WTC11 (cell line): ENCODE data around the gene ADORA1. TPM values are rescaled to one million over a fixed set of nuclear protein-coding genes. Genes with fewer than 3 reads are reported as not detected.

Experiments
- ATAC-seq: fragments of 200-7000 bp; cut with Tn5 transposase; 2 replicates; pipeline ENCODE4 v1.10.0; 2021; ENCODE audit warnings: mild to moderate bottlenecking, moderate library complexity
- CTCF ChIA-PET: fragments of 300-600 bp; sonication (Branson Sonifier 250); formaldehyde crosslinking; loops from one replicate; lab custom pipeline; 2021; ENCODE audit warnings: antibody characterized with exemption; lab: Charles Lee
- POLR2A ChIA-PET: fragments of 350-600 bp; sonication (Branson Sonifier 250); formaldehyde crosslinking; loops from one replicate; lab custom pipeline; 2021; ENCODE audit warnings: antibody characterized with exemption; lab: Charles Lee
- DNase-seq: peaks from one replicate; pipeline ENCODE4 v3.0.0; 2021; ENCODE audit warnings: low spot score
- H3K27ac Mint-ChIP-seq: 2 replicates; pipeline ENCODE4 v1.8.0; 2021; ENCODE audit warnings: mixed read lengths
- H3K27me3 Mint-ChIP-seq: 2 replicates; pipeline ENCODE4 v1.8.0; 2021; ENCODE audit warnings: low read depth, mild to moderate bottlenecking, moderate library complexity, mixed read lengths
- H3K36me3 Mint-ChIP-seq: 2 replicates; pipeline ENCODE4 v1.8.0; 2021; ENCODE audit warnings: mixed read lengths
- H3K4me1 Mint-ChIP-seq: 2 replicates; pipeline ENCODE4 v1.8.0; 2022; ENCODE audit warnings: mixed read lengths
- H3K4me3 Mint-ChIP-seq: 2 replicates; pipeline ENCODE4 v1.8.0; 2021; ENCODE audit warnings: mild to moderate bottlenecking, moderate library complexity, mixed read lengths
- H3K9me3 Mint-ChIP-seq: 2 replicates; pipeline ENCODE4 v1.8.0; 2021; ENCODE audit warnings: mixed read lengths
- ETV6 ChIP-seq: sonication (generic); formaldehyde crosslinking; IDR thresholded peaks from 2 replicates; pipeline ENCODE4 v1.8.1; 2022; ENCODE audit warnings: mild to moderate bottlenecking, missing genetic modification reagents
- FOXK1 ChIP-seq: sonication (generic); formaldehyde crosslinking; IDR thresholded peaks from 2 replicates; pipeline ENCODE4 v1.8.0; 2022; ENCODE audit warnings: mild to moderate bottlenecking, moderate library complexity, missing genetic modification reagents
- GRHL2 ChIP-seq: fragments of 250-450 bp; sonication (Bioruptor Pico); IDR thresholded peaks from 2 replicates; pipeline ENCODE4 v1.8.0; 2022; ENCODE audit warnings: mild to moderate bottlenecking, moderate library complexity; ENCODE audit not compliant: insufficient replicate concordance, severe bottlenecking
- JUN ChIP-seq: sonication (generic); formaldehyde crosslinking; IDR thresholded peaks from 2 replicates; pipeline ENCODE4 v1.8.0; 2023; ENCODE audit warnings: mild to moderate bottlenecking, missing genetic modification reagents
- KAT7 ChIP-seq: sonication (generic); formaldehyde crosslinking; IDR thresholded peaks from 2 replicates; pipeline ENCODE4 v1.8.1; 2023; ENCODE audit warnings: missing genetic modification reagents, mild to moderate bottlenecking, borderline replicate concordance
- MXD4 ChIP-seq: fragments of 250-450 bp; sonication (Bioruptor Pico); IDR thresholded peaks from 2 replicates; pipeline ENCODE4 v1.8.0; 2021; ENCODE audit warnings: mild to moderate bottlenecking, moderate library complexity, borderline replicate concordance
- MYBL2 ChIP-seq: sonication (generic); formaldehyde crosslinking; IDR thresholded peaks from 2 replicates; pipeline ENCODE4 v1.8.1; 2023; ENCODE audit warnings: mild to moderate bottlenecking, moderate library complexity, missing genetic modification reagents
- TP53 ChIP-seq: sonication (generic); formaldehyde crosslinking; IDR thresholded peaks from 2 replicates; pipeline ENCODE4 v1.8.1; 2023; ENCODE audit warnings: mild to moderate bottlenecking, missing genetic modification reagents
- ZNF219 ChIP-seq: sonication (generic); formaldehyde crosslinking; IDR thresholded peaks from 2 replicates; pipeline ENCODE4 v1.8.0; 2023; ENCODE audit warnings: missing genetic modification reagents, mild to moderate bottlenecking, borderline replicate concordance
- total RNA-seq: library from RNA; stranded (reverse); gene quantifications from 3 replicates; pipeline ENCODE4 v1.2.3, GENCODE V29; 2021
- TF ChIP-seq, protein P1 (sequence below): sonication (generic); formaldehyde crosslinking; IDR thresholded peaks from 2 replicates; pipeline ENCODE4 v1.8.0; 2023; ENCODE audit warnings: mild to moderate bottlenecking, missing genetic modification reagents
- TF ChIP-seq, protein P2 (sequence below): sonication (generic); formaldehyde crosslinking; IDR thresholded peaks from 2 replicates; pipeline ENCODE4 v1.8.0; 2022; ENCODE audit warnings: mild to moderate bottlenecking, missing genetic modification reagents
- TF ChIP-seq, protein P3 (sequence below): fragments of 250-450 bp; sonication (Bioruptor Pico); IDR thresholded peaks from 2 replicates; pipeline ENCODE4 v1.9.0; 2021; ENCODE audit warnings: mild to moderate bottlenecking, borderline replicate concordance
- TF ChIP-seq, protein P4 (sequence below): fragments of 250-450 bp; sonication (Bioruptor Pico); conservative IDR thresholded peaks from 2 replicates; pipeline ENCODE4 v1.9.0; 2021; ENCODE audit warnings: mild to moderate bottlenecking

The ADORA1 gene
- total RNA-seq, 1 experiment from 2014 or later, result 1.8 TPM

DNA sequence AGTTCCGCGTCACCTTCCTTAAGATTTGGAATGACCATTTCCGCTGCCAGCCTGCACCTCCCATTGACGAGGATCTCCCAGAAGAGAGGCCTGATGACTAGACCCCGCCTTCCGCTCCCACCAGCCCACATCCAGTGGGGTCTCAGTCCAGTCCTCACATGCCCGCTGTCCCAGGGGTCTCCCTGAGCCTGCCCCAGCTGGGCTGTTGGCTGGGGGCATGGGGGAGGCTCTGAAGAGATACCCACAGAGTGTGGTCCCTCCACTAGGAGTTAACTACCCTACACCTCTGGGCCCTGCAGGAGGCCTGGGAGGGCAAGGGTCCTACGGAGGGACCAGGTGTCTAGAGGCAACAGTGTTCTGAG lies 38.3 kb downstream of the ADORA1 start:
- POLR2A ChIA-PET, result no interaction called here
- H3K27me3 Mint-ChIP-seq, result no peaks in the 10 kb centered on the region; the same call in 1 of the 2 replicates
- H3K36me3 Mint-ChIP-seq, result no peaks in the 10 kb centered on the region
- no peak for TF ChIP-seq KAT7
- TF ChIP-seq TP53 (CRISPR knock-in tag), result no peak
- no peak for TF ChIP-seq MYBL2 (CRISPR knock-in tag)
- no peak for TF ChIP-seq FOXK1 (CRISPR knock-in tag)
- TF ChIP-seq, protein P1, sequence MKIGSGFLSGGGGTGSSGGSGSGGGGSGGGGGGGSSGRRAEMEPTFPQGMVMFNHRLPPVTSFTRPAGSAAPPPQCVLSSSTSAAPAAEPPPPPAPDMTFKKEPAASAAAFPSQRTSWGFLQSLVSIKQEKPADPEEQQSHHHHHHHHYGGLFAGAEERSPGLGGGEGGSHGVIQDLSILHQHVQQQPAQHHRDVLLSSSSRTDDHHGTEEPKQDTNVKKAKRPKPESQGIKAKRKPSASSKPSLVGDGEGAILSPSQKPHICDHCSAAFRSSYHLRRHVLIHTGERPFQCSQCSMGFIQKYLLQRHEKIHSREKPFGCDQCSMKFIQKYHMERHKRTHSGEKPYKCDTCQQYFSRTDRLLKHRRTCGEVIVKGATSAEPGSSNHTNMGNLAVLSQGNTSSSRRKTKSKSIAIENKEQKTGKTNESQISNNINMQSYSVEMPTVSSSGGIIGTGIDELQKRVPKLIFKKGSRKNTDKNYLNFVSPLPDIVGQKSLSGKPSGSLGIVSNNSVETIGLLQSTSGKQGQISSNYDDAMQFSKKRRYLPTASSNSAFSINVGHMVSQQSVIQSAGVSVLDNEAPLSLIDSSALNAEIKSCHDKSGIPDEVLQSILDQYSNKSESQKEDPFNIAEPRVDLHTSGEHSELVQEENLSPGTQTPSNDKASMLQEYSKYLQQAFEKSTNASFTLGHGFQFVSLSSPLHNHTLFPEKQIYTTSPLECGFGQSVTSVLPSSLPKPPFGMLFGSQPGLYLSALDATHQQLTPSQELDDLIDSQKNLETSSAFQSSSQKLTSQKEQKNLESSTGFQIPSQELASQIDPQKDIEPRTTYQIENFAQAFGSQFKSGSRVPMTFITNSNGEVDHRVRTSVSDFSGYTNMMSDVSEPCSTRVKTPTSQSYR (CRISPR knock-in tag), result no peak
- TF ChIP-seq ZNF219 (CRISPR knock-in tag), result no peak
- TF ChIP-seq, protein P2, sequence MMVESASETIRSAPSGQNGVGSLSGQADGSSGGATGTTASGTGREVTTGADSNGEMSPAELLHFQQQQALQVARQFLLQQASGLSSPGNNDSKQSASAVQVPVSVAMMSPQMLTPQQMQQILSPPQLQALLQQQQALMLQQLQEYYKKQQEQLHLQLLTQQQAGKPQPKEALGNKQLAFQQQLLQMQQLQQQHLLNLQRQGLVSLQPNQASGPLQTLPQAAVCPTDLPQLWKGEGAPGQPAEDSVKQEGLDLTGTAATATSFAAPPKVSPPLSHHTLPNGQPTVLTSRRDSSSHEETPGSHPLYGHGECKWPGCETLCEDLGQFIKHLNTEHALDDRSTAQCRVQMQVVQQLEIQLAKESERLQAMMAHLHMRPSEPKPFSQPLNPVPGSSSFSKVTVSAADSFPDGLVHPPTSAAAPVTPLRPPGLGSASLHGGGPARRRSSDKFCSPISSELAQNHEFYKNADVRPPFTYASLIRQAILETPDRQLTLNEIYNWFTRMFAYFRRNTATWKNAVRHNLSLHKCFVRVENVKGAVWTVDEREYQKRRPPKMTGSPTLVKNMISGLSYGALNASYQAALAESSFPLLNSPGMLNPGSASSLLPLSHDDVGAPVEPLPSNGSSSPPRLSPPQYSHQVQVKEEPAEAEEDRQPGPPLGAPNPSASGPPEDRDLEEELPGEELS (CRISPR knock-in tag), result no peak
- no peak for TF ChIP-seq GRHL2
- TF ChIP-seq, protein P3, sequence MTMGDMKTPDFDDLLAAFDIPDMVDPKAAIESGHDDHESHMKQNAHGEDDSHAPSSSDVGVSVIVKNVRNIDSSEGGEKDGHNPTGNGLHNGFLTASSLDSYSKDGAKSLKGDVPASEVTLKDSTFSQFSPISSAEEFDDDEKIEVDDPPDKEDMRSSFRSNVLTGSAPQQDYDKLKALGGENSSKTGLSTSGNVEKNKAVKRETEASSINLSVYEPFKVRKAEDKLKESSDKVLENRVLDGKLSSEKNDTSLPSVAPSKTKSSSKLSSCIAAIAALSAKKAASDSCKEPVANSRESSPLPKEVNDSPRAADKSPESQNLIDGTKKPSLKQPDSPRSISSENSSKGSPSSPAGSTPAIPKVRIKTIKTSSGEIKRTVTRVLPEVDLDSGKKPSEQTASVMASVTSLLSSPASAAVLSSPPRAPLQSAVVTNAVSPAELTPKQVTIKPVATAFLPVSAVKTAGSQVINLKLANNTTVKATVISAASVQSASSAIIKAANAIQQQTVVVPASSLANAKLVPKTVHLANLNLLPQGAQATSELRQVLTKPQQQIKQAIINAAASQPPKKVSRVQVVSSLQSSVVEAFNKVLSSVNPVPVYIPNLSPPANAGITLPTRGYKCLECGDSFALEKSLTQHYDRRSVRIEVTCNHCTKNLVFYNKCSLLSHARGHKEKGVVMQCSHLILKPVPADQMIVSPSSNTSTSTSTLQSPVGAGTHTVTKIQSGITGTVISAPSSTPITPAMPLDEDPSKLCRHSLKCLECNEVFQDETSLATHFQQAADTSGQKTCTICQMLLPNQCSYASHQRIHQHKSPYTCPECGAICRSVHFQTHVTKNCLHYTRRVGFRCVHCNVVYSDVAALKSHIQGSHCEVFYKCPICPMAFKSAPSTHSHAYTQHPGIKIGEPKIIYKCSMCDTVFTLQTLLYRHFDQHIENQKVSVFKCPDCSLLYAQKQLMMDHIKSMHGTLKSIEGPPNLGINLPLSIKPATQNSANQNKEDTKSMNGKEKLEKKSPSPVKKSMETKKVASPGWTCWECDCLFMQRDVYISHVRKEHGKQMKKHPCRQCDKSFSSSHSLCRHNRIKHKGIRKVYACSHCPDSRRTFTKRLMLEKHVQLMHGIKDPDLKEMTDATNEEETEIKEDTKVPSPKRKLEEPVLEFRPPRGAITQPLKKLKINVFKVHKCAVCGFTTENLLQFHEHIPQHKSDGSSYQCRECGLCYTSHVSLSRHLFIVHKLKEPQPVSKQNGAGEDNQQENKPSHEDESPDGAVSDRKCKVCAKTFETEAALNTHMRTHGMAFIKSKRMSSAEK (CRISPR knock-in tag), result no peak
- TF ChIP-seq MXD4 (CRISPR knock-in tag), result no peak
- no peak for DNase-seq
- H3K27ac Mint-ChIP-seq, result no peak overlapping the region
- H3K4me3 Mint-ChIP-seq, result no peak overlapping the region
- CTCF ChIA-PET, result interaction anchor here (0.7 to 3.5 kb wide), 10 partner anchors 13 to 126 kb away, joined by 3 to 40 read pairs (median 16); partner anchors contain the start of genes ADORA1 and MYOG
- H3K9me3 Mint-ChIP-seq, result no peaks in the 10 kb centered on the region
- no peak for ATAC-seq
- H3K4me1 Mint-ChIP-seq, result peaks cover 6% of the 10 kb centered on the region; the same call in 1 of the 2 replicates

DNA sequence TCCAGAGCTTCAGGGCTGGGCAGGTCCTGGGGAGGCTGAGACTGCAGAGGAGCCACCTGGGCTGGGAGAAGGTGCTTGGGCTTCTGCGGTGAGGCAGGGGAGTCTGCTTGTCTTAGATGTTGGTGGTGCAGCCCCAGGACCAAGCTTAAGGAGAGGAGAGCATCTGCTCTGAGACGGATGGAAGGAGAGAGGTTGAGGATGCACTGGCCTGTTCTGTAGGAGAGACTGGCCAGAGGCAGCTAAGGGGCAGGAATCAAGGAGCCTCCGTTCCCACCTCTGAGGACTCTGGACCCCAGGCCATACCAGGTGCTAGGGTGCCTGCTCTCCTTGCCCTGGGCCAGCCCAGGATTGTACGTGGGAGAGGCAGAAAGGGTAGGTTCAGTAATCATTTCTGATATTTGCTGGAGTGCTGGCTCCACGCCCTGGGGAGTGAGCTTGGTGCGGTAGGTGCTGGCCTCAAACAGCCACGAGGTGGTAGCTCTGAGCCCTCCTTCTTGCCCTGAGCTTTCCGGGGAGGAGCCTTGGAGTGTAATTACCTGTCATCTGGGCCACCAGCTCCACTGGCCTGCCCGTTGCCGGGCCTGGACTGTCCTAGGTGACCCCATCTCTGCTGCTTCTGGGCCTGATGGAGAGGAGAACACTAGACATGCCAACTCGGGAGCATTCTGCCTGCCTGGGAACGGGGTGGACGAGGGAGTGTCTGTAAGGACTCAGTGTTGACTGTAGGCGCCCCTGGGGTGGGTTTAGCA lies 38.8 kb downstream of the ADORA1 start:
- DNase-seq (no peak), ATAC-seq (peak; percentile 76)
- Mint-ChIP-seq H3K36me3 (no peaks in the 10 kb centered on the region), H3K27me3 (no peaks in the 10 kb centered on the region; the same call in 1 of the 2 replicates), H3K4me3 (no peak overlapping the region), H3K4me1 (peaks cover 3% of the 10 kb centered on the region; the same call in 1 of the 2 replicates), H3K9me3 (no peaks in the 10 kb centered on the region), H3K27ac (no peak overlapping the region)
- CTCF ChIA-PET, result interaction anchor here (0.6 to 3.5 kb wide), 14 partner anchors 14 to 127 kb away, joined by 3 to 40 read pairs (median 9); partner anchors contain the start of genes ADORA1 and MYOG
- TF ChIP-seq, protein P4, sequence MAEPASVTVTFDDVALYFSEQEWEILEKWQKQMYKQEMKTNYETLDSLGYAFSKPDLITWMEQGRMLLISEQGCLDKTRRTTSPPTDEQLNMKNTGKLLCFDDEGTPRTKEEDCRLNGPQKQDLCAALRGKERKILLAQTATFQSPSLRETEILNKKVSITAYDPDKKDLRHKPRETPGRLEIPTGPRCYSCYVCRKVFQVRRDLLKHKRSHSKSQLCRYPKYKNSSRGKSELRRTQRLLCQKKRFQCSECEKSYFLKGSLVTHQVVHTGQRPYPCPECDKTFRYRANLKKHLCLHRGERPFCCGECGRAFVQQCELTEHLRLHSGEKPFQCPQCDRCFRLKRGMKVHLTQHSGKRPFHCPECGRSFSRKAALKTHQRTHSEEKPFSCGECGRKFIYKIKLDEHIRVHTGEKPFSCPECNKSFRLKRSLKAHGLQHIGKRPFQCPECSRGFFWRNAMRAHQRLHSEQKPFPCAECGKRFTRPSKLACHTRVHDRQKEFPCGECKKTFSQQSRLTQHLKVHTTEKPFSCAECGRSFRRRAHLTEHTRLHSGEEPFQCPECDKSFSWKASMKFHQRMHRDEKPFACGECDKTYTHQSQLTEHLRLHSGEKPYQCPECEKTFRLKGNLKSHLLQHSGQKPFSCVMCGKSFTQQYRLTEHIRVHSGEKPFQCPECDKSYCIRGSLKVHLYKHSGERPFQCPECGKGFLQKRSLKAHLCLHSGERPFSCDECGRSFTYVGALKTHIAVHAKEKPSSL (CRISPR knock-in tag), result no peak
- TF ChIP-seq JUN (CRISPR knock-in tag) (no peak), ETV6 (no peak)
- POLR2A ChIA-PET, result no interaction called here
